ENCODE data around the gene IFNGR1. TPM values are rescaled to one million over a fixed set of nuclear protein-coding genes. Genes with fewer than 3 reads are reported as not detected.

Gene IFNGR1
- total and polyA plus RNA-seq, 2 of the 13 experiments (the other 11 are each of a cell fraction or from before 2014, with no cell fraction given) = 82.8 to 87.8 TPM

- ChIA-PET CTCF (ENCODE audit: low intra/inter-chr PET ratio, low total read pairs) (no interaction called here), POLR2A (no interaction called here)
- Histone ChIP-seq H4K20me1 (ENCODE audit: insufficient read depth, low read length) (peaks cover 42% of the 10 kb centered on the region), H3K4me3 (replicated peaks in 1 of 3; ENCODE audit: insufficient read depth in 1 of 3, low read depth in 2 of 3, low read length in 3 of 3) (no peak overlapping the region), H2AFZ (ENCODE audit: low read length) (no peak overlapping the region), H3K27me3 (ENCODE audit: control insufficient read depth in 1 of 2, insufficient read depth in 2 of 2, low read length in 2 of 2) (peaks cover 0 to 4% of the 10 kb centered on the region in 2 experiments; a peak in 1 of 5 replicates), H3K9ac (ENCODE audit: insufficient read depth, low read depth, low read length) (no peak overlapping the region), H3K4me1 (ENCODE audit: insufficient read depth, low read length) (peaks cover 65% of the 10 kb centered on the region), H3K9me3 (ENCODE audit: low read length) (peaks cover 2% of the 10 kb centered on the region), H3K79me2 (ENCODE audit: insufficient read depth, low read length) (peaks cover 92% of the 10 kb centered on the region), H3K27ac (ENCODE audit: extremely low read length, insufficient read depth, low read length) (no peak overlapping the region), H3K36me3 (replicated peaks in 1 of 2; ENCODE audit: control insufficient read depth in 1 of 2, insufficient read depth in 2 of 2, low read length in 2 of 2) (peaks cover 0 to 14% of the 10 kb centered on the region in 2 experiments; a peak in 2 of 5 replicates), H3K4me2 (ENCODE audit: low read depth, low read length) (no peak overlapping the region)
- no peak for DNase-seq (ENCODE audit: low spot score)
- TF ChIP-seq ZBTB33 (CRISPR knock-in tag; IDR thresholded peaks at IDR 0.05) = no peak
- 0 out of 2 replicates have a peak, but pooled peaks have one; percentile 18 for TF ChIP-seq CEBPB (IDR thresholded peaks at IDR 0.05; ENCODE audit: borderline replicate concordance, low read depth, low read length)
- no peak for TF ChIP-seq CREB1 (IDR thresholded peaks at IDR 0.05)
- 0 out of 2 replicates have a peak, but pooled peaks have one; percentile 30 for TF ChIP-seq CREB1 (CRISPR knock-in tag; IDR thresholded peaks at IDR 0.05)
- ATAC-seq = no peak
- in situ Hi-C loops (cut with HindIII; ENCODE audit: extremely low pct_ligation_motif_present, low pct_unique_long_range_greater_than_20kb) = no loop called here
- intact Hi-C loops (cut with micrococcal nuclease; ENCODE audit: unreplicated experiment) = loop anchor here (5.0 kb wide), 1 partner anchor 42 kb away; no protein-coding TSS in a partner anchor
- FAIRE-seq = no peak
- no TSS peak for BruUV-seq (replicated peaks)
- WGBS (ENCODE audit: low lambda C conversion rate) = 97% methylated on average over 3 of the region's 3 CpGs
Observed at GRCh38 chr6:137214931-137215330, 4.3 kb downstream of the IFNGR1 start.

- CTCF ChIA-PET (ENCODE audit: low intra/inter-chr PET ratio, low total read pairs) = no interaction called here
- no peak for DNase-seq (ENCODE audit: low spot score)
- Histone ChIP-seq H3K27ac (ENCODE audit: extremely low read length, insufficient read depth, low read length) (no peak overlapping the region), H3K9me3 (ENCODE audit: low read length) (peaks cover 13% of the 10 kb centered on the region), H3K79me2 (ENCODE audit: insufficient read depth, low read length) (peaks cover 100% of the 10 kb centered on the region), H3K36me3 (replicated peaks in 1 of 2; ENCODE audit: control insufficient read depth in 1 of 2, insufficient read depth in 2 of 2, low read length in 2 of 2) (peaks cover 0 to 14% of the 10 kb centered on the region in 2 experiments; a peak in 2 of 5 replicates), H2AFZ (ENCODE audit: low read length) (no peak overlapping the region), H4K20me1 (ENCODE audit: insufficient read depth, low read length) (peaks cover 42% of the 10 kb centered on the region), H3K4me2 (ENCODE audit: low read depth, low read length) (0 out of 2 replicates have a peak overlapping the region, but pooled peaks have one; percentile 9), H3K4me1 (ENCODE audit: insufficient read depth, low read length) (peaks cover 71% of the 10 kb centered on the region), H3K4me3 (replicated peaks in 1 of 3; ENCODE audit: insufficient read depth in 1 of 3, low read depth in 2 of 3, low read length in 3 of 3) (no peak overlapping the region), H3K27me3 (ENCODE audit: control insufficient read depth in 1 of 2, insufficient read depth in 2 of 2, low read length in 2 of 2) (peaks cover 0 to 4% of the 10 kb centered on the region in 2 experiments; a peak in 1 of 5 replicates), H3K9ac (ENCODE audit: insufficient read depth, low read depth, low read length) (no peak overlapping the region)
- FAIRE-seq = peak; percentile 39
- in situ Hi-C loops (cut with HindIII; ENCODE audit: extremely low pct_ligation_motif_present, low pct_unique_long_range_greater_than_20kb) = no loop called here
- POLR2A ChIA-PET = no interaction called here
- intact Hi-C loops (cut with micrococcal nuclease; ENCODE audit: unreplicated experiment) = no loop called here
- 87% methylated on average over 2 of the region's 2 CpGs for WGBS (ENCODE audit: low lambda C conversion rate)
- BruUV-seq (replicated peaks) = no TSS peak
- ATAC-seq = no peak
- TF ChIP-seq AKNA (CRISPR knock-in tag; IDR thresholded peaks at IDR 0.05; ENCODE audit: borderline replicate concordance) = no peak
- TF ChIP-seq, protein P1, sequence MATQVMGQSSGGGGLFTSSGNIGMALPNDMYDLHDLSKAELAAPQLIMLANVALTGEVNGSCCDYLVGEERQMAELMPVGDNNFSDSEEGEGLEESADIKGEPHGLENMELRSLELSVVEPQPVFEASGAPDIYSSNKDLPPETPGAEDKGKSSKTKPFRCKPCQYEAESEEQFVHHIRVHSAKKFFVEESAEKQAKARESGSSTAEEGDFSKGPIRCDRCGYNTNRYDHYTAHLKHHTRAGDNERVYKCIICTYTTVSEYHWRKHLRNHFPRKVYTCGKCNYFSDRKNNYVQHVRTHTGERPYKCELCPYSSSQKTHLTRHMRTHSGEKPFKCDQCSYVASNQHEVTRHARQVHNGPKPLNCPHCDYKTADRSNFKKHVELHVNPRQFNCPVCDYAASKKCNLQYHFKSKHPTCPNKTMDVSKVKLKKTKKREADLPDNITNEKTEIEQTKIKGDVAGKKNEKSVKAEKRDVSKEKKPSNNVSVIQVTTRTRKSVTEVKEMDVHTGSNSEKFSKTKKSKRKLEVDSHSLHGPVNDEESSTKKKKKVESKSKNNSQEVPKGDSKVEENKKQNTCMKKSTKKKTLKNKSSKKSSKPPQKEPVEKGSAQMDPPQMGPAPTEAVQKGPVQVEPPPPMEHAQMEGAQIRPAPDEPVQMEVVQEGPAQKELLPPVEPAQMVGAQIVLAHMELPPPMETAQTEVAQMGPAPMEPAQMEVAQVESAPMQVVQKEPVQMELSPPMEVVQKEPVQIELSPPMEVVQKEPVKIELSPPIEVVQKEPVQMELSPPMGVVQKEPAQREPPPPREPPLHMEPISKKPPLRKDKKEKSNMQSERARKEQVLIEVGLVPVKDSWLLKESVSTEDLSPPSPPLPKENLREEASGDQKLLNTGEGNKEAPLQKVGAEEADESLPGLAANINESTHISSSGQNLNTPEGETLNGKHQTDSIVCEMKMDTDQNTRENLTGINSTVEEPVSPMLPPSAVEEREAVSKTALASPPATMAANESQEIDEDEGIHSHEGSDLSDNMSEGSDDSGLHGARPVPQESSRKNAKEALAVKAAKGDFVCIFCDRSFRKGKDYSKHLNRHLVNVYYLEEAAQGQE (IDR thresholded peaks at IDR 0.05; ENCODE audit: borderline replicate concordance in 1 of 2, low read depth in 1 of 2, low read length in 2 of 2) = no peak
Observed at GRCh38 chr6:137213813-137214212, 5.4 kb downstream of the IFNGR1 start.

Measured in HepG2 (cell line).